ENCODE measurements around the gene APMAP.

DNA sequence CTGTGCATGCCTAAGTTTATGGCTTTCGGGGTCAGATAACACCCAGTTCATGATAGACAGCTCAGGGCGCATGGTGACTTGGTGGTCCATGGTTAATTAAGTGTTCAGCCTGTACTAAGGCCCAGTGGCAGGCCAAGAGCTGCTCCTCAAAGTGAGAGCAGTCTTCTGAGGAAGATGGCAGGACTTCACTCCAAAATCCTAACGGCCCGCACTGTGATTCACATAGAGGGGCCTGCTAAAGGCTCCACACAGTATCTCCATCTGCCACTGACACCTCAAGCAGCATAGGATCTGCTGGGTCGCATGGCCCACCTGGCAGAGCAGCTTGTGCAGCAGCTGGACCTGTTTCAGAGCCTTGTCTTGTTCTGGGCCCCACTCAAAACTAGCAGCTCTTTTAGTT lies 54.1 kb downstream of the APMAP start:
- no peak for TF ChIP-seq CTCF (IDR thresholded peaks at IDR 0.05 in 8 of 11, conservative IDR thresholded peaks at IDR 0.05 in 3 of 11)
- no peak for TF ChIP-seq POLR2A (IDR thresholded peaks at IDR 0.05)
